HUES48 (cell line): ENCODE measurements around the gene CALHM5.

ENCODE experiments used
- H3K27ac ChIP-seq: one replicate; pipeline ENCODE4 v1.7.0; 2013; ENCODE audit warnings: low read depth, low read length, inconsistent platforms
- H3K27me3 ChIP-seq: 2 replicates; pipeline ENCODE4 v1.6.1; 2013; ENCODE audit warnings: mild to moderate bottlenecking, low read length; ENCODE audit not compliant: control insufficient read depth, insufficient read depth
- H3K36me3 ChIP-seq: 2 replicates; pipeline ENCODE4 v1.6.1; 2013; ENCODE audit warnings: low read length; ENCODE audit not compliant: control insufficient read depth, insufficient read depth
- H3K4me1 ChIP-seq: 2 replicates; pipeline ENCODE4 v1.6.1; 2013; ENCODE audit warnings: mild to moderate bottlenecking, low read length; ENCODE audit not compliant: control insufficient read depth, insufficient read depth
- H3K4me3 ChIP-seq: 2 replicates; pipeline ENCODE4 v1.5.1; 2013; ENCODE audit warnings: mild to moderate bottlenecking, low read depth, low read length
- H3K9ac ChIP-seq: 2 replicates; pipeline ENCODE4 v1.6.1; 2013; ENCODE audit warnings: mild to moderate bottlenecking, low read depth, low read length, moderate library complexity
- H3K9me3 ChIP-seq: 2 replicates; pipeline ENCODE4 v1.6.1; 2013; ENCODE audit warnings: low read length; ENCODE audit not compliant: control insufficient read depth, insufficient read depth

Gene CALHM5

DNA sequence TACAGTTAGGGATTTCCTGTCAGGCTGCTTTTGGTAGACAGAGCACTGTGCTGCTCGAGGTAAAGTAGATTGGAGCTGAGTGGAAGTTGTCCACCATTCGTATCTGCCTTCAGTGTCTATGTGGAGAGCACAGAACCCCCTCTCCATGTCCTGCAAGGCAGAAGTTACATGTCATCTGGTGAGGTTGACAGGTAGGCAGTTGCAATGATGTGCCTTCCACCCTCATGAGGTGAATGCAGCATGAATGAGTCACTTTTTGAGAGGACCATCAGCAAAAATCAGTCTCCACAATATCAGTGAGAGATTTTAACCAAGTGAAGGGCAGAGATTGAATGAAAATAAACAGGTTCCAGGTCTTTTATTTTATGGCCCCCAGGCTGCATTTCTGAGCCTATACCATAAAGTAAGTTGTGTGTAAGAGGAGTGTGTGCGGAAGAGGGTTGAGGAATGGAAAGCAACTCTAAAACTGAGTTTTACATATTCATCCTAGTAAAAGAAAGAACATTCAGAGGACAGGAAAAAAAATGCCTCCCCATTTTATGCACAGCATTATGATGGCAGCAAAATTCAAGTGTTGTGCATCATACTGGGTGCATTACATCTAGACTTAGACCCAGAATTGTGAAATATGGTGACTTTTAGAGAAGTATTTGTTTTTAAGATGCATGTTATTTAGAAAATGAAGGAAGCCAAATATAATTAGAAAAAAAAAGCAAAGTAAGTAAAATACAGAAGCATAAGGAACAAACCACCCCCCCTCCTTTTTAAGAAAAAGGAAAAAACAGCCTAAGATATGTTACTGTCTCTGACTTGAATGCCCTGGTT, 18.2 kb downstream of the CALHM5 start:
- peaks cover 50% of the 10 kb centered on the region for H3K4me1 ChIP-seq
- H3K27ac ChIP-seq = peak overlapping the region; percentile 44

DNA sequence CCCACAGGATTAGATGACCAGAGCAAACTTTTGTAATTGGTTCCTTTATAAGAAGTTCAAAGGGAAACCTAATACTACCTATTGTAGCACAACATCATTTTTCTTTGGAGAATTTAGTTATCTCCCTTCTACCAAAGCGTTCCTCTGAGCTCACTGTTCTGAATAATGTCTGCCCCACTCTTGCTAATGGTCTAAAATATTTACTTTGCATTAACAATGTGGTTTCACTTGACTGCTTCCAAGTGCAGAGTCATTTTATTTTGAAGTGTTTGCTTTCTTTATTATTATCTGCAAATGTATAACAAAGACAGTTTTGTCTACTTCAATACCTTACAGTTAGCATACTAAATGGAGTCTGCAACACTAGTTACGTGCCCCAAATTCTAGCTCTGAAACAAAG, 19.0 kb downstream of the CALHM5 start:
- no peak overlapping the region for H3K4me3 ChIP-seq
- H3K27me3 ChIP-seq = no peaks in the 10 kb centered on the region
- H3K36me3 ChIP-seq = no peaks in the 10 kb centered on the region
- H3K4me1 ChIP-seq = peaks cover 46% of the 10 kb centered on the region
- no peaks in the 10 kb centered on the region for H3K9me3 ChIP-seq
- no peak overlapping the region for H3K27ac ChIP-seq
- no peak overlapping the region for H3K9ac ChIP-seq

More for the DNA sequence above, 18.2 kb downstream of the CALHM5 start:
- Histone ChIP-seq H3K9ac (no peak overlapping the region), H3K27me3 (no peaks in the 10 kb centered on the region), H3K36me3 (no peaks in the 10 kb centered on the region), H3K9me3 (no peaks in the 10 kb centered on the region), H3K4me3 (peak overlapping the region; percentile 26; the same call in 1 of the 2 replicates)

DNA sequence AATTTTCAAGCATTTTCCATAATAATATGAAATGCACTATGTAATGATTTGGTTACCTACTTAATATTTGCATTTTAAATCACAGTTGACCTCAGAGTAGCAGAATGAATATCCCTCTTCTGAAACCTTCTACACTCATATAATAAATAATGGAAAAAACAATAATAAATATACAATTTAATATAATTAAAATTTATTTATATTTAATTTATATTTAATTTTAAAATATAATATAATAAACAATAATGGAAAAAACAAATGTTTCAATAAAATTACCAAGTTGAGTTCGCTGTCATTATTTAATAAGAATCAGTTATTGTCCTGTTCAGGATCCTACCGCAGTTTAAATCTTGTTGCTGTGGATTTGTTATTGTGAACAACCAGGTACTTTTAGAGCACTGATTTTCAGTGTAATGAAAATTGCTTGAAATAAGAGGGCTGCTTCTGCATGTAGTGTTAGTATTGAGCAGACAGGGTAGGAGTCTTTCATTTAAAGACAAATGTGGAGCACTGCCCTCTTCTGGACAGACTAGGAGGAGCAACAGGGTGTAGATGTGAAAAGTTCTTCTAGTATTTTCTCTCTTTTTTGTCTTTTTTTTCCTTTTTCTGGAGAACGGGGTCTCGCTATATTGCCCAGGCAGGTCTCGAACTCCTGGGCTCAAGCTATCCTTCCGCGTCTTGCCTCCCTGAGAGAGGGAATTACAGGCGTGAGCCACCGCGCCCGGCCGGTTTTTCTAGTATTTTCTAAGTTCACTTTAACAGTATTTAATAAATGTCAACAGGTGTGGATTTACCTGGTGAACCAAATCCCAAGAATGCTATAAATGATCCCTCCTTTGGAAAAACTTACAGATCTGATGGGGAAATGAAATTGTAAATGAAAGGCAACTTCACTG, 20.5 kb downstream of the CALHM5 start:
- Histone ChIP-seq H3K27ac (no peak overlapping the region), H3K27me3 (no peaks in the 10 kb centered on the region), H3K4me1 (peaks cover 49% of the 10 kb centered on the region), H3K9ac (no peak overlapping the region), H3K4me3 (no peak overlapping the region), H3K9me3 (no peaks in the 10 kb centered on the region), H3K36me3 (no peaks in the 10 kb centered on the region)

DNA sequence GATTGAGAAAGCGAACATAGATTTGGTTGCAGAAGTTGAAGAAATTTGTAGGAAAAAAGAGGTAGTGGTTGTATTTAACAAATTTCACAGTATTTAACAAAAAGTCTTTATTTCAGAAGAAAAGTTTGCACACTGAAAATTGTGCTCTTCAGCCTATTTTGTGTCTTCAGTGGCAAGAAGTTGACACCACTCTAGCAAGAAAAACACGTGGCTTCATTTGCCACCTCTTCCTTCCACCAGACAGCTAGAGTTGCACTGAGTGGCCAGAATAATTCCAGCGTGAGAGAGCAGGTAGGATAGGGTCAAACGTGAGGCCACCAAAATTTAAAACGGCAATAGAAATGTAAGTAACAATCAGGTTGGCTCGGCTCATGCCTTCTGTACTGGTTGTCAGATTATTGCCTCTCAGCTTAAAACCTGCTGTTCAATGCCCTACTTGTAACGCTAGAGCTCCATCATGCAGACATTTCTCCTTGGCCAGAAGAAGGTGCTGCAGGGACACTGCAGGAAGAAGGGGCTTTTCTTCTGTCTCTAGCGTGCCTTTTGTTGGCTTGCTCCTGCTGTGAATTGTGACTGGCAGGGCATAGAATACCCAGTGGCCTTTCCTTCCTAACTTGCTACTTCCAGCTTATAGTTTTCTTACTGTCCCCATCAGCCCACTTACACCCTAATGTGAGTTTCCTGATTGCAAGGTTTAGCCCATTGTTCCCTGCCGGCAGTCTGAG, 22.0 kb downstream of the CALHM5 start:
- Histone ChIP-seq H3K36me3 (no peaks in the 10 kb centered on the region), H3K9ac (no peak overlapping the region)

DNA sequence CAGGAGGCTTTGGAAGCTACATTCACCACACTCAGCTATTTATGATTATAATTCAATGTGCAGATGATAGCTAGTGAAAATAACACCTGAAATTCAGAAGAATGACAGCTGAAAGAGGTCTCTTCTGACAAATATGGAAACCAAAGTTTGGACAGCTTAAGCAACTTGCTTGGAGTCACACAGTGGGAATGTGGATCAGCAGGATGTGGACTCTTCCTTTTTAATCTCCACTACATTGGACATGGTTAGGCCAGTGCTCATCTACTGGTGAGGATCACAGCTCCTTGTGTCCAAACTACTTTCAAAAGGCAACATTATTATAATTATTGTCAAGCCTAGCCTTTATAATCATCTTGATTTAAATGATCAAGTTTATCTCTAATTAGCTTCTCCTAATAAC, 23.7 kb downstream of the CALHM5 start:
- H3K4me1 ChIP-seq = peaks cover 27% of the 10 kb centered on the region
- no peaks in the 10 kb centered on the region for H3K9me3 ChIP-seq
- H3K27ac ChIP-seq = no peak overlapping the region
- H3K4me3 ChIP-seq = no peak overlapping the region
- no peak overlapping the region for H3K9ac ChIP-seq
- no peaks in the 10 kb centered on the region for H3K27me3 ChIP-seq
- no peaks in the 10 kb centered on the region for H3K36me3 ChIP-seq

More for the DNA sequence above, 22.0 kb downstream of the CALHM5 start:
- peak overlapping the region; percentile 3 for H3K27ac ChIP-seq
- peaks cover 45% of the 10 kb centered on the region for H3K4me1 ChIP-seq
- no peaks in the 10 kb centered on the region for H3K27me3 ChIP-seq
- no peak overlapping the region for H3K4me3 ChIP-seq
- H3K9me3 ChIP-seq = no peaks in the 10 kb centered on the region

DNA sequence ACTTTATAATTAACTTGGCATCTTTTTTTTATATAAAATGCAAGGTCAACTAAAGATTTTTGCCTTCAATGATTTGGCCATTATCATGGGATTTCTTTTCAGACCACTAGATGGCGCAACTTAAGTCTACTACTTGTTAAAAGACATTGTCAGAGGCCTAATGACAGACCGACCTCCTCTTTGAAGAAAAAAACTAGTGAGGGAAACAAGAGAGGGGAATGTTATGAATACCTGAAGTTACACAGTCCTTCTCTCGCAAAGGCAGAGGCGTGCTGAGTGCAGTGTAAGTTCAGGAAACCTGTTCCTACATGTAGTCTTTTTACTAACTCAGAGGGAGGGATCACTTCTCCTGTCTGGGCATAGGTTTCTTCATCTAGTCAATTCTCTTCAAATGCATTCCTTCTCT, 24.8 kb downstream of the CALHM5 start:
- H3K4me3 ChIP-seq = no peak overlapping the region
- H3K9ac ChIP-seq = no peak overlapping the region
- H3K36me3 ChIP-seq = no peaks in the 10 kb centered on the region
- H3K27ac ChIP-seq = no peak overlapping the region
- H3K9me3 ChIP-seq = no peaks in the 10 kb centered on the region
- no peaks in the 10 kb centered on the region for H3K27me3 ChIP-seq
- H3K4me1 ChIP-seq = peaks cover 19% of the 10 kb centered on the region

DNA sequence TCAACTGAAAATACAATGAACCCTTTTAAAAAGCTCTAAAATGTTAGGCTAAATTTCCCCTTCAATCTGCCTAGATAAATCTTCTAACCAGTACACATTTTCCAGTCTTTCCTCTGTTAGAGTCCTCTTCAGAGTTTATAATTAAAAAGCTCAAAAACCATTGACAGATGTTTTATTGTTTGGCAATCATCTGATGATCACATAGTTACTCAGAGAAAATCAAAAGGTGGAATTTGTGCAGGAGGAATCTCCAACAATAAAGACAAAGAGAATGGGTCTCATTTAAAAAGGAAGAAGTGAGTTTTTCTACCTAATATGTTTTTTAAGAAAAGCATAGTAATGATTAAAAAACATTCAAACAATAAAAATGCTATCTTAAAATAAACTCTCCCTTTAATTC, 31.0 kb downstream of the CALHM5 start:
- Histone ChIP-seq H3K4me3 (no peak overlapping the region), H3K4me1 (peaks cover 2% of the 10 kb centered on the region; the same call in 1 of the 2 replicates), H3K27me3 (no peaks in the 10 kb centered on the region), H3K9me3 (no peaks in the 10 kb centered on the region), H3K9ac (no peak overlapping the region), H3K36me3 (no peaks in the 10 kb centered on the region), H3K27ac (no peak overlapping the region)

DNA sequence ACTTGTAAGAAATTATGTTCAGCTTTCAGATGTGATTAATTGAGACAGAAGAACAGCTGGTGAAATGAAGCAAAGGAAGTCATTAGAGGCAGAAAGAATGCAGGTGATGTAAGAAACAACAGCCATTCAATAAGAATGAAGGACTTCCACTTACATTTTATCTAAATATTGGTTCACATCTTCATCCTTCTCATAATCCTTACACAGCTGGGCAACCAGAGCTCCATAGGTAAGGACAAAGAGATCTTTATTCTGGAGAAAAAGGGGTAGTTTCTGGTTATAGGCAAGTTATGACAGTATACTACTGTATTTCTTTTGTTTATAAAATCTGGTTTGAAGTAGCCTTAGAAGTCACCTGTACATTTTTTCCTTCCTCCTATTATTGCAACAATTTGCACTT, 31.7 kb downstream of the CALHM5 start:
- Histone ChIP-seq H3K36me3 (no peaks in the 10 kb centered on the region), H3K9ac (no peak overlapping the region), H3K4me1 (peaks cover 3% of the 10 kb centered on the region; the same call in 1 of the 2 replicates), H3K4me3 (no peak overlapping the region), H3K9me3 (no peaks in the 10 kb centered on the region), H3K27ac (no peak overlapping the region), H3K27me3 (no peaks in the 10 kb centered on the region)

DNA sequence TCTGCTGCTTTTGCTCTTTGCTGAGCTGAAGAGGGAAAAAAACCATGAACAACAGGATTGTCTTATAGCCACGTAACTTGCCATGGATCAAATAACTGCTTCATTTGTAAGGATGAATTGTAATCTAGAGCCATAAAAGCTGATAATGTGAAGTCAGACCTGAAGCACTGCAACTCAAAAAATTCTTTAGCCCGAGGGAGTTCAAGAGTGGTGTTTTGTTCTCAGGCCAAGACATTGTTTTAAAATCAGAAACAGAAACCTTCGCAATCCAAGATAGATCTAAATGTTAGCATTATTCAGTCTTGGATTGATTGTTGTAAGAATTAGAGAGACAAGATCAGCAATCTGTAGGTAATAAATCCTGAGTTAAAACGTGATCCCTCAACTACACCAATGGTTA, 34.2 kb downstream of the CALHM5 start, which contains the start of gene TRAPPC3L:
TSS of gene TRAPPC3L (minus strand) at position 34 of the 400 bp plus-strand sequence. CDS start 170 bp downstream, outside the sequence.
- peaks cover 3% of the 10 kb centered on the region; the same call in 1 of the 2 replicates for H3K4me1 ChIP-seq
- H3K27me3 ChIP-seq = no peaks in the 10 kb centered on the region
- no peak within 1 kb of the TSS for H3K9ac ChIP-seq
- H3K27ac ChIP-seq = no peak within 1 kb of the TSS
- H3K9me3 ChIP-seq = no peaks in the 10 kb centered on the region
- no peak within 1 kb of the TSS for H3K4me3 ChIP-seq
- H3K36me3 ChIP-seq = no peaks in the 10 kb centered on the region

DNA sequence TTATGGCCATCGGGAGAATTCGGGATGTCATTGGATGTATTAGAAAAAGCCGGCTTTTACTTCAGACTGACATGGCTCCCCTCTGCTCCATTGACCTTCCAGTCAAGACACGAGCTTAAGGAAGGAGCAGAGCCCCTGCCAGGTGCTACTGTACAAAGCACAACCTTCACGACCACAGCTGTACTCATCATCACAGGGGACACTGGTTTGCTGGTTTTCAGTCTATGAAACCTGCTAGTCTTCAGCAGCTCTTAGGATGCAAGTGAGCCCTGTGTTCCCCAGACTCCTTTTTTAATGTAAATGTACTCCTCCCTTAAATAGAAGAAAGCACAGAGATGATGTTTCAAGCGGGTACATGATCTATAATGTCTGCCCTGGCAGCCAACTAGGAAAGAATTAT, 35.9 kb downstream of the CALHM5 start:
- H3K27me3 ChIP-seq = no peaks in the 10 kb centered on the region
- H3K27ac ChIP-seq = no peak overlapping the region
- no peak overlapping the region for H3K4me3 ChIP-seq
- H3K4me1 ChIP-seq = peaks cover 3% of the 10 kb centered on the region; the same call in 1 of the 2 replicates
- H3K9me3 ChIP-seq = no peaks in the 10 kb centered on the region
- no peaks in the 10 kb centered on the region for H3K36me3 ChIP-seq
- H3K9ac ChIP-seq = no peak overlapping the region
